ENCODE measurements around the gene C1QL1.

Gene C1QL1

GRCh38 chr17:44967026-44967906 is 837 bp downstream of the C1QL1 start:
- in situ Hi-C loops (cut with MboI; ENCODE audit: low pct_unique_long_range_greater_than_20kb, low sequenced_read_pairs, unreplicated experiment), result no loop called here
- DNase-seq (ENCODE audit: low spot score), result no peak
- no peak for TF ChIP-seq CTCF (IDR thresholded peaks at IDR 0.05; ENCODE audit: extremely low read depth, insufficient read depth, missing control alignments)

GRCh38 chr17:44966348-44967025 is 1.6 kb downstream of the C1QL1 start:
- in situ Hi-C loops (cut with MboI; ENCODE audit: low pct_unique_long_range_greater_than_20kb, low sequenced_read_pairs, unreplicated experiment), result no loop called here
- no peak for DNase-seq (ENCODE audit: low spot score)
- TF ChIP-seq CTCF (IDR thresholded peaks at IDR 0.05; ENCODE audit: extremely low read depth, insufficient read depth, missing control alignments), result no peak

GRCh38 chr17:44965481-44966234 is 2.4 kb downstream of the C1QL1 start:
- in situ Hi-C loops (cut with MboI; ENCODE audit: low pct_unique_long_range_greater_than_20kb, low sequenced_read_pairs, unreplicated experiment), result no loop called here
- no peak for TF ChIP-seq CTCF (IDR thresholded peaks at IDR 0.05; ENCODE audit: extremely low read depth, insufficient read depth, missing control alignments)
- no peak for DNase-seq (ENCODE audit: low spot score)

- in situ Hi-C loops (cut with MboI; ENCODE audit: low pct_unique_long_range_greater_than_20kb, low sequenced_read_pairs, unreplicated experiment), result no loop called here
- no peak for TF ChIP-seq CTCF (IDR thresholded peaks at IDR 0.05; ENCODE audit: extremely low read depth, insufficient read depth, missing control alignments)
- DNase-seq (ENCODE audit: low spot score), result no peak
Measured at GRCh38 chr17:44961921-44962350, 6.2 kb downstream of the C1QL1 start.

GRCh38 chr17:44960691-44961090 is 7.4 kb downstream of the C1QL1 start:
- in situ Hi-C loops (cut with MboI; ENCODE audit: low pct_unique_long_range_greater_than_20kb, low sequenced_read_pairs, unreplicated experiment), result no loop called here
- no peak for DNase-seq (ENCODE audit: low spot score)
- TF ChIP-seq CTCF (IDR thresholded peaks at IDR 0.05; ENCODE audit: extremely low read depth, insufficient read depth, missing control alignments), result no peak

GRCh38 chr17:44959821-44960531 is 8.1 kb downstream of the C1QL1 start:
- in situ Hi-C loops (cut with MboI; ENCODE audit: low pct_unique_long_range_greater_than_20kb, low sequenced_read_pairs, unreplicated experiment), result no loop called here
- TF ChIP-seq CTCF (IDR thresholded peaks at IDR 0.05; ENCODE audit: extremely low read depth, insufficient read depth, missing control alignments), result no peak
- DNase-seq (ENCODE audit: low spot score), result no peak

Data from GM13977 (cell line).